Fibroblast of lung (primary cell): Measurements from ENCODE around the gene MAP7.

Source experiments
- CTCF ChIP-seq, 2 donors: IDR thresholded peaks in 1 of 2; conservative IDR thresholded peaks in 1 of 2; 1 replicate in 1 of 2; 2 replicates in 1 of 2; pipeline ENCODE4 v1.5.1; 2011 to 2012; ENCODE audit warnings: low read length in 2 of 2, control low read depth in 1 of 2, inconsistent platforms in 1 of 2, low read depth in 1 of 2, mild to moderate bottlenecking in 1 of 2
- EZH2 ChIP-seq: IDR thresholded peaks from 2 replicates; pipeline ENCODE4 v1.5.1; 2012; ENCODE audit warnings: low read length, control low read depth, mild to moderate bottlenecking; ENCODE audit errors: missing control alignments

DNA sequence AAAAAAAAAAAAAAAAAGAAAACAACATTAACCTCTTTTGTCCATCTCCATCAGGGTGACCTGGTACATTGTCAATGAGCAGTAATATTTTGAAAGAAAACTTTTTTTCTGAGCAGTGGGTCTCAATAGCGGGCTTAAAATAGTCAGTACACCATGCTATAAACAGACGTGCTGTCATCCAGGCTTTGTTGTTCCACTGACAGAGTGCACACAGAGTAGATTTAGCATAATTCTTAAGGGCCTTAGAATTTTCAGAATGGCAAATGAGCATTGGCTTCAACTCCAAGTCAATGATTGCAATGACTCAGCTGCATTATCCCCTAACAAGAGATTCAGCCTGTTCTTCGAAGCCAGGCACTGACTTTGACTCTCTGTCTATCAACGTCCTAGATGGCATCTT, 35.6 kb downstream of the MAP7 start:
- no peak for TF ChIP-seq CTCF (conservative IDR thresholded peaks at IDR 0.05 in 1 of 2, IDR thresholded peaks at IDR 0.05 in 1 of 2; ENCODE audit: low read depth in 1 of 2, low read length in 2 of 2)
- no peak for TF ChIP-seq EZH2
